Esophagus squamous epithelium (tissue), 5 donors: ENCODE data around the gene TCF12. TPM values are rescaled to one million over a fixed set of nuclear protein-coding genes. Genes with fewer than 3 reads are reported as not detected.

Experiments
- DNase-seq: peaks from one replicate; lab custom pipeline; 2025; lab: John Stamatoyannopoulos, UW
- H3K27ac ChIP-seq, 4 donors: fragments of 200-600 bp; sonication (generic); one replicate each; pipeline ENCODE4 v1.5.1; 2016 to 2019; ENCODE audit warnings: mild to moderate bottlenecking in 1 of 4
- H3K27me3 ChIP-seq, 4 donors: fragments of 200-600 bp; sonication (generic); 1 replicate in 3 of 4; 2 replicates in 1 of 4; pipeline versions ENCODE4 v1.5.1 to v1.6.0; 2017 to 2021; ENCODE audit warnings: antibody characterized with exemption in 1 of 4
- H3K36me3 ChIP-seq, 3 donors: fragments of 200-600 bp; sonication (generic); one replicate each; pipeline ENCODE4 v1.5.1; 2016 to 2019
- H3K4me1 ChIP-seq, 3 donors: fragments of 200-600 bp; sonication (generic); one replicate each; pipeline ENCODE4 v1.5.1; 2017 to 2019
- H3K4me3 ChIP-seq, 4 donors: fragments of 200-600 bp; sonication (generic); 1 replicate in 3 of 4; 2 replicates in 1 of 4; pipeline ENCODE4 v1.5.1; 2016 to 2019; ENCODE audit warnings: mild to moderate bottlenecking in 2 of 4, moderate library complexity in 1 of 4
- H3K9me3 ChIP-seq, 3 donors: fragments of 200-600 bp; sonication (generic); one replicate each; pipeline ENCODE4 v1.5.1; 2016 to 2019
- CTCF ChIP-seq, 6 experiments: fragments of 450-650 bp in 4 of 6; fragments of 200-600 bp in 2 of 6; sonication (generic) in 2 of 6; IDR thresholded peaks; one replicate each; pipeline ENCODE4 v1.5.1; 2016 to 2019; ENCODE audit warnings: antibody characterized with exemption in 6 of 6, mild to moderate bottlenecking in 4 of 6, moderate library complexity in 4 of 6
- POLR2A ChIP-seq, 4 donors: fragments of 450-650 bp; IDR thresholded peaks; one replicate each; pipeline ENCODE4 v1.6.1; 2017; ENCODE audit warnings: antibody characterized with exemption in 4 of 4, mild to moderate bottlenecking in 4 of 4, moderate library complexity in 3 of 4
- WGBS, 2 donors: methylation state at CpG; one replicate each; pipeline ENCODE4 v1.1.5; 2018; 5-methylcytosine and 5-hydroxymethylcytosine counted together
- intact Hi-C: fragments of 100-400 bp; cut with DNase I; formaldehyde crosslinking; loops from one replicate; pipeline ENCODE4 v1.15.0; 2022
- total RNA-seq, 4 donors: library from RNA; depleted of rRNA; stranded (reverse); fragments of >200 nt; gene quantifications; one replicate each; pipeline ENCODE4 v1.1.0, GENCODE V29; 2016
- donor health status: DM: yes; HTN: yes; CAD: no.

Gene TCF12
- total RNA-seq, 4 donors from 2014 or later, result 28.5 to 90.4 (median 51.3) TPM

GRCh38 chr15:56877255-56877970 is 41.0 kb upstream of the TCF12 start:
- intact Hi-C loops, result no loop called here
- Histone ChIP-seq H3K4me3 (no peak overlapping the region), H3K4me1 (no peaks in the 10 kb centered on the region), H3K27me3 (no peaks in the 10 kb centered on the region), H3K36me3 (no peaks in the 10 kb centered on the region), H3K9me3 (no peaks in the 10 kb centered on the region), H3K27ac (no peak overlapping the region)
- no peak for DNase-seq
- 85 to 90% methylated on average over 8 of the region's 8 CpGs for WGBS, 2 donors
- TF ChIP-seq CTCF (IDR thresholded peaks at IDR 0.05) (no peak), POLR2A (IDR thresholded peaks at IDR 0.05) (no peak)

GRCh38 chr15:56879502-56879901 is 38.9 kb upstream of the TCF12 start:
- no peak overlapping the region for H3K4me3 ChIP-seq
- whole genome bisulfite sequencing, 2 donors, result 54 to 96% methylated on average over 2 of the region's 2 CpGs
- no peaks in the 10 kb centered on the region for H3K36me3 ChIP-seq
- H3K9me3 ChIP-seq, result no peaks in the 10 kb centered on the region
- DNase-seq, result no peak
- H3K27me3 ChIP-seq, result no peaks in the 10 kb centered on the region
- no peak overlapping the region for H3K27ac ChIP-seq
- no peak for TF ChIP-seq POLR2A (IDR thresholded peaks at IDR 0.05)
- TF ChIP-seq CTCF (IDR thresholded peaks at IDR 0.05), result no peak
- H3K4me1 ChIP-seq, result no peaks in the 10 kb centered on the region
- intact Hi-C loops, result no loop called here

- no peaks in the 10 kb centered on the region for H3K27me3 ChIP-seq
- no peaks in the 10 kb centered on the region for H3K9me3 ChIP-seq
- no peaks in the 10 kb centered on the region for H3K36me3 ChIP-seq
- no peak for TF ChIP-seq CTCF (IDR thresholded peaks at IDR 0.05)
- TF ChIP-seq POLR2A (IDR thresholded peaks at IDR 0.05), result no peak
- H3K4me1 ChIP-seq, result peaks cover 0 to 17% (median 14%) of the 10 kb centered on the region in 3 donors
- intact Hi-C loops, result no loop called here
- no peak overlapping the region for H3K27ac ChIP-seq
- no peak overlapping the region for H3K4me3 ChIP-seq
- no peak for DNase-seq
- 67 to 70% methylated on average over 4 of the region's 4 CpGs for WGBS, 2 donors
Observed at GRCh38 chr15:56883088-56883487, 35.4 kb upstream of the TCF12 start.

DNA sequence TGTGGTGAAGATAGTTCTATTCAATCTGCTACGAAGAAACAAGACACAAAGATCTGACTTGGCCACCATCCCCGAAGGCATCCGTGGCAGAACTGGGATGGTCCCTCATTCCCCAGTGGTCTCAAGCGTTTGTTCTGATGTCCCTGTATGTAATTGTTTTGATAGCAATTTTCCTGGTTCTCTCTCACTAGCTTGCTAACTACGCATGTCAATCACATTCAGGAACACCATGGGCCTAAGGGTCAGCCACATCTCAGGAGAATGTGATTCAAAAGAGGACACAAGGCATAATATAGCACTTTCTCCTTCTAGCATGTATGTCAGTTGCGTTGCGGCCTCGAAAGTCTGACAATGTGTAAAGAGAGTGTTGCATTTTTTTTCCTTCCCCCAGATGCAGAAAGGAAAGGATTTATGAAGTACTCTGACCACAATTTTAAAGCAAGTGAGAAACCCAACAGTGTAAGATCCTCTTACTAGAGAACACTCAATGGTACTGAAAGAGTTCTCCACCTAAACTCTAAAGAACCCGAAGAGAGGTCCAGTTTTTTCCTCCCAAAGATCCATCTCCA is 32.0 kb upstream of the TCF12 start:
- Histone ChIP-seq H3K27me3 (no peaks in the 10 kb centered on the region), H3K4me1 (peaks cover 0 to 22% (median 18%) of the 10 kb centered on the region in 3 donors), H3K36me3 (no peaks in the 10 kb centered on the region), H3K27ac (peak overlapping the region; percentile 87 to 99 (median 94)), H3K9me3 (no peaks in the 10 kb centered on the region), H3K4me3 (peak overlapping the region; percentile 56 to 89 (median 72))
- intact Hi-C loops, result no loop called here
- no peak for DNase-seq
- TF ChIP-seq CTCF (IDR thresholded peaks at IDR 0.05) (no peak), POLR2A (IDR thresholded peaks at IDR 0.05) (no peak)
- WGBS, 2 donors, result 44 to 62% methylated on average over 8 of the region's 9 CpGs
